ENCODE results near the gene CFAP52.

- TF ChIP-seq MAZ (IDR thresholded peaks at IDR 0.05; ENCODE audit: borderline replicate concordance, low read depth, low read length), result no peak
- TF ChIP-seq EP300 (IDR thresholded peaks at IDR 0.05), result no peak
- TF ChIP-seq RCOR1 (IDR thresholded peaks at IDR 0.05; ENCODE audit: low read depth, low read length), result no peak
- no peak for TF ChIP-seq MAFK (IDR thresholded peaks at IDR 0.05; ENCODE audit: partially characterized antibody)
- no peak for TF ChIP-seq POLR2A (IDR thresholded peaks at IDR 0.05; ENCODE audit: low read length)
- no peak for TF ChIP-seq ELK1 (IDR thresholded peaks at IDR 0.05; ENCODE audit: low read depth, low read length)
- TF ChIP-seq CTCF (IDR thresholded peaks at IDR 0.05), result no peak
- no peak for TF ChIP-seq HDAC2 (IDR thresholded peaks at IDR 0.05)
- TF ChIP-seq SREBF2 (IDR thresholded peaks at IDR 0.05), result no peak
- TF ChIP-seq PHF8 (IDR thresholded peaks at IDR 0.05; ENCODE audit: borderline replicate concordance, low read depth), result no peak
Observed at GRCh38 chr17:9632741-9633140, 56.3 kb downstream of the CFAP52 start.

Measured in A549 (cell line).